Stimulated activated CD8-positive, alpha-beta memory T cell treated with anti-CD3 and anti-CD28 coated beads, Interleukin-12 subunit alpha, Interleukin-12 subunit beta, amount 100 ng/mL, for 1 hour (primary cell): ENCODE data around the gene CLASRP.

Source experiments
- DNase-seq: peaks from one replicate; pipeline ENCODE4 v3.0.0-alpha.2; 2020; ENCODE audit warnings: low read depth

CLASRP gene

GRCh38 chr19:45020071-45020470 is 18.8 kb upstream of the CLASRP start:
- no peak for DNase-seq

- DNase-seq = no peak
These were observed 16.9 kb upstream of the CLASRP start for GRCh38 chr19:45021971-45022370.

GRCh38 chr19:45023048-45023447 is 15.8 kb upstream of the CLASRP start:
- DNase-seq = no peak

GRCh38 chr19:45025264-45025663 is 13.6 kb upstream of the CLASRP start:
- DNase-seq = no peak

GRCh38 chr19:45027371-45027770 is 11.5 kb upstream of the CLASRP start:
- no peak for DNase-seq

GRCh38 chr19:45030825-45031224 is 8.0 kb upstream of the CLASRP start:
- DNase-seq = no peak

- DNase-seq = no peak
These were observed 6.4 kb upstream of the CLASRP start for GRCh38 chr19:45032421-45032820.

GRCh38 chr19:45035755-45036154 is 3.1 kb upstream of the CLASRP start:
- DNase-seq = no peak

- DNase-seq = no peak
These were observed 1.3 kb upstream of the CLASRP start for GRCh38 chr19:45037393-45038169.

- DNase-seq = no peak
These were observed 1.4 kb downstream of the CLASRP start for GRCh38 chr19:45040059-45040771.

GRCh38 chr19:45041125-45041524 is 2.3 kb downstream of the CLASRP start:
- no peak for DNase-seq

- DNase-seq = no peak
These were observed 7.0 kb downstream of the CLASRP start for GRCh38 chr19:45045671-45046353.

GRCh38 chr19:45046355-45046754 is 7.5 kb downstream of the CLASRP start:
- no peak for DNase-seq

GRCh38 chr19:45047188-45047797 is 8.4 kb downstream of the CLASRP start:
- no peak for DNase-seq

GRCh38 chr19:45049073-45049736 is 10.4 kb downstream of the CLASRP start:
- no peak for DNase-seq

GRCh38 chr19:45050036-45050435 is 11.2 kb downstream of the CLASRP start:
- no peak for DNase-seq

GRCh38 chr19:45051929-45052579 is 13.2 kb downstream of the CLASRP start:
- no peak for DNase-seq

GRCh38 chr19:45056831-45057230 is 18.0 kb downstream of the CLASRP start:
- DNase-seq = no peak

GRCh38 chr19:45057444-45057843 is 18.6 kb downstream of the CLASRP start:
- no peak for DNase-seq

- no peak for DNase-seq
These were observed 19.8 kb downstream of the CLASRP start for GRCh38 chr19:45058622-45059159.
